Kidney (tissue), 14 donors: ENCODE results near the gene LRIT3. TPM values are rescaled to one million over a fixed set of nuclear protein-coding genes. Genes with fewer than 3 reads are reported as not detected.

Experiments used
- DNase-seq, 5 donors: peaks; one replicate each; pipeline ENCODE4 v3.0.0-alpha.2; 2013 to 2020
- FAIRE-seq: peaks from 2 replicates; lab custom pipeline; 2012; peaks lifted over from hg19 to GRCh38; lab: Jason Lieb, UNC
- H3K27ac ChIP-seq, 2 donors: one replicate each; pipeline ENCODE4 v1.7.0; 2013; ENCODE audit warnings: low read depth in 2 of 2, low read length in 2 of 2, inconsistent platforms in 1 of 2
- H3K27me3 ChIP-seq: one replicate; pipeline ENCODE4 v1.7.1; 2013; ENCODE audit warnings: low read length, inconsistent platforms; ENCODE audit not compliant: control insufficient read depth, insufficient read depth
- H3K36me3 ChIP-seq, 3 donors: one replicate each; pipeline versions ENCODE4 v1.7.0 to v1.7.1; 2013; ENCODE audit warnings: low read length in 3 of 3, control low read depth in 1 of 3, inconsistent platforms in 1 of 3; ENCODE audit not compliant: insufficient read depth in 3 of 3, control insufficient read depth in 2 of 3
- H3K4me1 ChIP-seq, 3 donors: one replicate each; pipeline versions ENCODE4 v1.7.0 to v1.7.1; 2013; ENCODE audit warnings: low read length in 3 of 3, inconsistent platforms in 1 of 3, low read depth in 1 of 3; ENCODE audit not compliant: control insufficient read depth in 2 of 3, insufficient read depth in 2 of 3
- H3K4me3 ChIP-seq, 3 donors: one replicate each; pipeline versions ENCODE4 v1.7.0 to v1.8.1; 2013; ENCODE audit warnings: low read length in 3 of 3, control low read depth in 1 of 3, inconsistent platforms in 1 of 3
- H3K9ac ChIP-seq, 3 donors: one replicate each; pipeline versions ENCODE4 v1.7.0 to v1.7.1; 2013; ENCODE audit warnings: low read length in 3 of 3, control low read depth in 1 of 3, inconsistent platforms in 1 of 3
- H3K9me3 ChIP-seq, 3 donors: one replicate each; pipeline versions ENCODE4 v1.7.0 to v1.7.1; 2013; ENCODE audit warnings: low read length in 3 of 3, control low read depth in 1 of 3, inconsistent platforms in 1 of 3; ENCODE audit not compliant: control insufficient read depth in 2 of 3, insufficient read depth in 1 of 3
- CTCF ChIP-seq: IDR thresholded peaks from 3 replicates; pipeline ENCODE4 v1.5.1; 2012; ENCODE audit warnings: mild to moderate bottlenecking, moderate library complexity, borderline replicate concordance; ENCODE audit not compliant: insufficient read depth; ENCODE audit errors: extremely low read depth
- intact Hi-C: fragments of 100-400 bp; cut with DNase I; formaldehyde crosslinking; loops from one replicate; pipeline ENCODE4 v1.11.1; 2022
- polyA plus RNA-seq: library from polyadenylated mRNA; stranded (reverse); fragments of 350-450 nt; fragmentation: Illumina TruSeq; extraction: RNeasy Lipid Tissue Mini Kit (QIAGEN cat#74804); gene quantifications from one replicate; pipeline ENCODE4 v1.2.3, GENCODE V29; 2014; ENCODE audit warnings: low read depth, low replicate concordance; ENCODE audit not compliant: insufficient read depth
- total RNA-seq: library from RNA; stranded (reverse); fragmentation: NEBNext Ultra II Directional; extraction: Animal tissue kit (Norgen Biotek cat#: 25700); gene quantifications from one replicate; pipeline ENCODE4 v1.2.1, GENCODE V29; 2021
- donor health status: control.
- donor health status: control.
- donor health status: control.
- donor health status: control.
- donor health status: control.
- donor health status: DM: yes; HTN: yes; CAD: no.
- donor health status: Normal renal cell carcinoma (clear cell type).

Gene LRIT3
- total and polyA plus RNA-seq, 2 donors from 2014 or later: 0.25 to 0.62 TPM

GRCh38 chr4:109864134-109864533, 16.2 kb downstream of the LRIT3 start:
- Histone ChIP-seq H3K36me3 (no peaks in the 10 kb centered on the region), H3K27me3 (no peaks in the 10 kb centered on the region)
- no peak for FAIRE-seq

GRCh38 chr4:109870061-109870460, 22.2 kb downstream of the LRIT3 start:
- no peaks in the 10 kb centered on the region for H3K9me3 ChIP-seq

More at GRCh38 chr4:109864134-109864533, 16.2 kb downstream of the LRIT3 start:
- Histone ChIP-seq H3K9ac (no peak overlapping the region), H3K9me3 (peaks cover 0 to 8% (median 2%) of the 10 kb centered on the region in 3 donors), H3K4me3 (no peak overlapping the region), H3K27ac (no peak overlapping the region), H3K4me1 (no peaks in the 10 kb centered on the region)
- no peak for TF ChIP-seq CTCF
- intact Hi-C loops: no loop called here
- DNase-seq: no peak

GRCh38 chr4:109872065-109872464, 24.2 kb downstream of the LRIT3 start:
- DNase-seq: no peak
- no peak for TF ChIP-seq CTCF
- H3K9me3 ChIP-seq: no peaks in the 10 kb centered on the region
- no peak for FAIRE-seq
- H3K27me3 ChIP-seq: no peaks in the 10 kb centered on the region
- no peaks in the 10 kb centered on the region for H3K4me1 ChIP-seq
- H3K27ac ChIP-seq: no peak overlapping the region
- intact Hi-C loops: no loop called here
- H3K9ac ChIP-seq: no peak overlapping the region
- H3K36me3 ChIP-seq: no peaks in the 10 kb centered on the region
- no peak overlapping the region for H3K4me3 ChIP-seq

More at GRCh38 chr4:109870061-109870460, 22.2 kb downstream of the LRIT3 start:
- intact Hi-C loops: no loop called here
- DNase-seq: no peak
- no peak overlapping the region for H3K27ac ChIP-seq
- H3K36me3 ChIP-seq: no peaks in the 10 kb centered on the region
- no peak overlapping the region for H3K4me3 ChIP-seq
- no peak overlapping the region for H3K9ac ChIP-seq
- TF ChIP-seq CTCF: no peak
- FAIRE-seq: no peak
- H3K4me1 ChIP-seq: no peaks in the 10 kb centered on the region
- no peaks in the 10 kb centered on the region for H3K27me3 ChIP-seq
